ENCODE data around the gene PPL. TPM values are rescaled to one million over a fixed set of nuclear protein-coding genes. Genes with fewer than 3 reads are reported as not detected.

PPL gene
- total RNA-seq, 1 experiment from 2014 or later, result 28.5 TPM

- ChIA-PET POLR2A (interaction anchor here (0.6 kb wide), 1 partner anchor 18 kb away, joined by 3 read pairs; the partner anchor contains the start of gene PPL), CTCF (interaction anchor here (1.3 to 1.5 kb wide), 4 partner anchors 15 to 106 kb away, joined by 3 to 6 read pairs (median 4); partner anchors contain the start of gene SEC14L5)
- H3K4me1 Mint-ChIP-seq, result peaks cover 21% of the 10 kb centered on the region
- no peaks in the 10 kb centered on the region for H3K9me3 Mint-ChIP-seq
- no peak overlapping the region for H3K4me3 Mint-ChIP-seq
- DNase-seq (ENCODE audit: low spot score) (peak; percentile 35), ATAC-seq (peak; percentile 72)
- H3K27me3 Mint-ChIP-seq (ENCODE audit: low read depth), result no peaks in the 10 kb centered on the region
- H3K27ac Mint-ChIP-seq, result no peak overlapping the region
- H3K36me3 Mint-ChIP-seq, result no peaks in the 10 kb centered on the region
- no peak for TF ChIP-seq GTF2I (CRISPR knock-in tag; conservative IDR thresholded peaks at IDR 0.05)
- TF ChIP-seq ZNF423 (CRISPR knock-in tag; IDR thresholded peaks at IDR 0.05), result peak; percentile 19; the same call in 1 of the 2 replicates
These were observed 18.1 kb downstream of the PPL start for GRCh38 chr16:4918781-4919251.

GRCh38 chr16:4917117-4917516 is 19.8 kb downstream of the PPL start:
- no peak overlapping the region for H3K27ac Mint-ChIP-seq
- TF ChIP-seq USF1 (CRISPR knock-in tag; IDR thresholded peaks at IDR 0.05) (no peak), JAZF1 (CRISPR knock-in tag; IDR thresholded peaks at IDR 0.05) (no peak), ZMAT4 (CRISPR knock-in tag; IDR thresholded peaks at IDR 0.05) (no peak)
- no peaks in the 10 kb centered on the region for H3K36me3 Mint-ChIP-seq
- no peak for ATAC-seq
- ChIA-PET POLR2A (no interaction called here), CTCF (interaction anchor here (1.5 kb wide), 1 partner anchor 108 kb away, joined by 4 read pairs; no protein-coding TSS in a partner anchor)
- H3K4me3 Mint-ChIP-seq, result no peak overlapping the region
- no peaks in the 10 kb centered on the region for H3K27me3 Mint-ChIP-seq (ENCODE audit: low read depth)
- no peaks in the 10 kb centered on the region for H3K9me3 Mint-ChIP-seq
- no peak for DNase-seq (ENCODE audit: low spot score)
- peaks cover 12% of the 10 kb centered on the region for H3K4me1 Mint-ChIP-seq

GRCh38 chr16:4915226-4915761 is 21.7 kb downstream of the PPL start:
- CTCF ChIA-PET, result interaction anchor here (1.0 to 2.1 kb wide), 3 partner anchors 21 to 110 kb away, joined by 3 to 6 read pairs (median 3); no protein-coding TSS in a partner anchor
- Mint-ChIP-seq H3K9me3 (no peaks in the 10 kb centered on the region), H3K36me3 (no peaks in the 10 kb centered on the region), H3K4me1 (peaks cover 12% of the 10 kb centered on the region), H3K27ac (no peak overlapping the region), H3K4me3 (no peak overlapping the region), H3K27me3 (ENCODE audit: low read depth) (no peaks in the 10 kb centered on the region)
- ATAC-seq (no peak), DNase-seq (ENCODE audit: low spot score) (no peak)
- POLR2A ChIA-PET, result no interaction called here
- no peak for TF ChIP-seq CREM (CRISPR knock-in tag; IDR thresholded peaks at IDR 0.05)
- no peak for TF ChIP-seq PREB (CRISPR knock-in tag; IDR thresholded peaks at IDR 0.05; ENCODE audit: borderline replicate concordance)

GRCh38 chr16:4914528-4915225 is 22.3 kb downstream of the PPL start:
- CTCF ChIA-PET, result interaction anchor here (2.1 kb wide), 1 partner anchor 21 kb away, joined by 6 read pairs; no protein-coding TSS in a partner anchor
- TF ChIP-seq PREB (CRISPR knock-in tag; IDR thresholded peaks at IDR 0.05; ENCODE audit: borderline replicate concordance), result no peak
- no peak for TF ChIP-seq ARID4B (CRISPR knock-in tag; IDR thresholded peaks at IDR 0.05; ENCODE audit: borderline replicate concordance)
- no peak for TF ChIP-seq SMAD3 (CRISPR knock-in tag; IDR thresholded peaks at IDR 0.05; ENCODE audit: borderline replicate concordance)
- TF ChIP-seq ETV6 (CRISPR knock-in tag; IDR thresholded peaks at IDR 0.05), result no peak
- no peak for TF ChIP-seq FOXP1 (CRISPR knock-in tag; IDR thresholded peaks at IDR 0.05; ENCODE audit: borderline replicate concordance)
- no peak for TF ChIP-seq ESRRA (CRISPR knock-in tag; IDR thresholded peaks at IDR 0.05; ENCODE audit: borderline replicate concordance)
- TF ChIP-seq ZNF281 (CRISPR knock-in tag; IDR thresholded peaks at IDR 0.05), result no peak
- no peak for TF ChIP-seq E2F5 (CRISPR knock-in tag; IDR thresholded peaks at IDR 0.05)

More at GRCh38 chr16:4914528-4915225, 22.3 kb downstream of the PPL start:
- DNase-seq (ENCODE audit: low spot score), result no peak
- Mint-ChIP-seq H3K4me3 (no peak overlapping the region), H3K36me3 (no peaks in the 10 kb centered on the region), H3K27me3 (ENCODE audit: low read depth) (no peaks in the 10 kb centered on the region), H3K27ac (no peak overlapping the region), H3K9me3 (no peaks in the 10 kb centered on the region), H3K4me1 (peaks cover 12% of the 10 kb centered on the region)
- no peak for ATAC-seq
- POLR2A ChIA-PET, result no interaction called here
